ENCODE measurements around the gene MMP15.

MMP15 gene

DNA sequence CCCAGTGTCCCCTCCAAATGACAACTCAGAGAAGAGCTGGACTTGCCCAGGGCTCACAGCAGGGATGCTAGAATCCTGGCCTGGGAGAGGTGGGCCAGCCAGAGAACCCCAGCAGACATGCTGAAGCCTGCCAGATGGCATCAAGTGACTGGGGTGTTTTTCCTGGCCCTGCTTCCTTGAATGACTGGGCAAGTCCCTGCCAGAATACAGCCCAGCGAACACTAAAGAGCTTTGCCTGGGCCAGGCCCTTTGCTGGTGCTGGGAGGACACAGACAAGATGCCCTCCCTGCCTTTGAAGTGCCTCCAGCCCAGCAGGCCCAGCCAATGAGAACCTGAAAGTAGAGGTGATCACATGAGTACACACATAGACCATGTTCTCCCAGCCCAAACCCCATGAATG lies 36.6 kb upstream of the MMP15 start:
- no peak overlapping the region for H3K4me3 ChIP-seq (ENCODE audit: low read depth, low read length)
- no peak for DNase-seq (ENCODE audit: low read depth)
- in situ Hi-C loops (cut with HindIII; ENCODE audit: low sequenced_read_pairs), result loop anchor here (5.0 to 25.0 kb wide), 4 partner anchors 47 to 414 kb away; no protein-coding TSS in a partner anchor
- TF ChIP-seq, protein P1, sequence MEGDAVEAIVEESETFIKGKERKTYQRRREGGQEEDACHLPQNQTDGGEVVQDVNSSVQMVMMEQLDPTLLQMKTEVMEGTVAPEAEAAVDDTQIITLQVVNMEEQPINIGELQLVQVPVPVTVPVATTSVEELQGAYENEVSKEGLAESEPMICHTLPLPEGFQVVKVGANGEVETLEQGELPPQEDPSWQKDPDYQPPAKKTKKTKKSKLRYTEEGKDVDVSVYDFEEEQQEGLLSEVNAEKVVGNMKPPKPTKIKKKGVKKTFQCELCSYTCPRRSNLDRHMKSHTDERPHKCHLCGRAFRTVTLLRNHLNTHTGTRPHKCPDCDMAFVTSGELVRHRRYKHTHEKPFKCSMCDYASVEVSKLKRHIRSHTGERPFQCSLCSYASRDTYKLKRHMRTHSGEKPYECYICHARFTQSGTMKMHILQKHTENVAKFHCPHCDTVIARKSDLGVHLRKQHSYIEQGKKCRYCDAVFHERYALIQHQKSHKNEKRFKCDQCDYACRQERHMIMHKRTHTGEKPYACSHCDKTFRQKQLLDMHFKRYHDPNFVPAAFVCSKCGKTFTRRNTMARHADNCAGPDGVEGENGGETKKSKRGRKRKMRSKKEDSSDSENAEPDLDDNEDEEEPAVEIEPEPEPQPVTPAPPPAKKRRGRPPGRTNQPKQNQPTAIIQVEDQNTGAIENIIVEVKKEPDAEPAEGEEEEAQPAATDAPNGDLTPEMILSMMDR (IDR thresholded peaks at IDR 0.05; ENCODE audit: low read depth, low read length, missing control alignments), result no peak

DNA sequence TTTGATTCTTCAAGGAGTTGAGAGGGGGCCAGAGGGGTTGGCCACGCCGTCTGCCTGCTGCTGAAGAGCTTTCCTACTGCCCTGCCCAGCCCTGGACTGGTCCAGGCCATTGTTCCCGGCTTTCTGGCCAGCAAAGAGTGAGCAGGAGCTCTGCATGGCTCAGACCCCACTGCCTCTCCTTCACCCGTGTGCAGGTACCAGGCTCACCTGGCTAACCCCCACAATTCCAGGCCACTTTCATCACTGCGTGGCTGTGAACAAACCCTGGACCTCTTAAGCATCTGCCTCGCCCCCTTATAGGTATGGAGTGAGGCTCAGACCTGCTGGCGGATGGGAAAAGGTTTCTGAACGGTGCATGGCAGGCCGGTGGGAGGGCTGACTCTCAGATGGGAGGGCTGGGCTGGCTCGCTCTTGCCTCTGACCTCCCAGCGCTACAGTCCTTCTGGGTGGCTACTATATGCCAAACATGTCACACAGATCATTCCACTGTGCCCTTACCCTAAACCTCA lies 33.9 kb upstream of the MMP15 start:
- no peak overlapping the region for H3K4me3 ChIP-seq (ENCODE audit: low read depth, low read length)
- no peak for DNase-seq (ENCODE audit: low read depth)
- TF ChIP-seq, protein P1 (IDR thresholded peaks at IDR 0.05; ENCODE audit: low read depth, low read length, missing control alignments), result no peak
- in situ Hi-C loops (cut with HindIII; ENCODE audit: low sequenced_read_pairs), result loop anchor here (25.0 kb wide), 1 partner anchor 204 kb away; no protein-coding TSS in a partner anchor

DNA sequence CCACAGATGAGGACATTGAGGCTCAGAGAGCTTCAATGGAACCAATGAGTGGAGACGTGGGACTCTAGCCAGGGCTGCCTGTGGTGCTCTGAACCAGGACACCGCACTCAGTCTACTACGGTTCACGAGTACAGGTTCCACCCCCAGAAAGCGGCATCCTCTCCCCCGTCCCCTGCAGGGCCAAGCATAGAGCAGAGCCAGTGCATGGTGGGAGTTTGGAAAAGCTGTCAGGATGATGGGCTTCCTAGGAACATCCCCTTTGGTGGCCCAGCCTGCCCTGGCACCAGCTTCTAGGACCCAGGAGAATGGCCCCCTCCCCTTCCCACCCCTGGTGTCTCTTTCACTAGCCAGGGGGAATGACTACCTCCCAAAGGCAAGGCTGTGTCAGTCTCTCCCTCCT lies 33.5 kb upstream of the MMP15 start:
- in situ Hi-C loops (cut with HindIII; ENCODE audit: low sequenced_read_pairs), result loop anchor here (25.0 kb wide), 1 partner anchor 205 kb away; no protein-coding TSS in a partner anchor

DNA sequence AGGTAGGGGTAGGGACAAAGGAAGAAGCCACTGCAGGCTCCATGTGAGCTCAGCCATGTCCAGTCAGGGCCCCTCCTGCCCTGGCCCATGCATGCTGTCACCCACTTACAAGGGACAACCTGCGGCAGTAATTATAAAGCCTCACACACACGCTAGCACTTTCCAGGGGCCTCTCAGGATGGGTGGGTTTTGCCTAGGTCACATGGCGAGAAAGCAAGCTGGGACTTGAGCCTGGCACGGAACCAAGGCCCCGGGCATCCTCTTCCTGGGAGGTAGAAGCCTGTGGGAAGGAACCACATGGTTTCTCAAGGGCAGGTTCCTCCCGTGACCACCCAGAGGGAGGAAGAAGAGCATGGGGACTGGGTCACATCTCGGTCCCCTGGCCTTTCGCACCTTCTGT lies 32.1 kb upstream of the MMP15 start:
- H3K4me3 ChIP-seq (ENCODE audit: low read depth, low read length), result no peak overlapping the region
- no peak for DNase-seq (ENCODE audit: low read depth)
- in situ Hi-C loops (cut with HindIII; ENCODE audit: low sequenced_read_pairs), result loop anchor here (25.0 kb wide), 1 partner anchor 206 kb away; no protein-coding TSS in a partner anchor
- TF ChIP-seq, protein P1 (IDR thresholded peaks at IDR 0.05; ENCODE audit: low read depth, low read length, missing control alignments), result no peak

More for the DNA sequence above, 33.5 kb upstream of the MMP15 start:
- TF ChIP-seq, protein P1 (IDR thresholded peaks at IDR 0.05; ENCODE audit: low read depth, low read length, missing control alignments), result no peak
- no peak overlapping the region for H3K4me3 ChIP-seq (ENCODE audit: low read depth, low read length)
- DNase-seq (ENCODE audit: low read depth), result no peak

DNA sequence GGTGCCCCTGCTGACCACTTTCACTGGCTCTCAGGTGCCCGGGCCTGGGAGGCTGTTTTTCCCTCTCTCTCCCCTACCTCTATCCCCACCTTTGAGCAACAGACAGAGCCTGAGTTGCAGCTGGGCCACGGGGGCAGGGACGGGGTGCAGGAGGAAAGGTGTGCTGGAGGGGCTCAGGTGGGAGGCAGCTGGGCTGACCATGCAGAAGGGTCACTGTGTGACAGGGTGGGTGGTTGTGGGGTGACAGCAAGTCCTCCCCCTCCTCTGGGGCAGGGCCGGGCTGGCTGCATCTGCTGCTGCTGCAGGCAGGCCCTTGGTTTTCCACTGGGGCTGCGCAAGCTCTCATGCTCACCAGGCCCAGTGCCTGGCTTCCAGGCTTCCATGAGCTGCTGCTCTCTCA lies 31.7 kb upstream of the MMP15 start:
- no peak overlapping the region for H3K4me3 ChIP-seq (ENCODE audit: low read depth, low read length)
- TF ChIP-seq, protein P1 (IDR thresholded peaks at IDR 0.05; ENCODE audit: low read depth, low read length, missing control alignments), result no peak
- in situ Hi-C loops (cut with HindIII; ENCODE audit: low sequenced_read_pairs), result loop anchor here (25.0 kb wide), 1 partner anchor 207 kb away; no protein-coding TSS in a partner anchor
- no peak for DNase-seq (ENCODE audit: low read depth)

DNA sequence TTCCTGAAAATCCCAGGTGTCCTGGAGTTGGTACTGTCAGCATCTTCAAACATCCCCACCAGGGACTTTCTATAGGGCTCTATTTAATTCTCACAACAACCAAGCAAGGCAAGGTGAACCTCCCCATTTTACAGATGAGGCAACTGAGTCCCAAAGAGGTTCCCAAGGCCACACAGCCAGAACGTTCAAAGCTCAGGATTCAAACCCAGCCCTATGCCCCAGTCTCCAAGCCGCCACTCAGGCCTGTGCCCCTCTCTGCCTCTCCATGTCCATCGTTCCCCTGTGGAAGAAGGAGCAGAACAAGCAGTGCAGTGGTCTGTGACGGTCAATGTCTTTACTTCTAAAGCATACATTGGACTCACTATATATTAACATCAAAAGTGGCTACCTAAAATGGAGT lies 31.2 kb upstream of the MMP15 start:
- no peak overlapping the region for H3K4me3 ChIP-seq (ENCODE audit: low read depth, low read length)
- TF ChIP-seq, protein P1 (IDR thresholded peaks at IDR 0.05; ENCODE audit: low read depth, low read length, missing control alignments), result no peak
- DNase-seq (ENCODE audit: low read depth), result no peak
- in situ Hi-C loops (cut with HindIII; ENCODE audit: low sequenced_read_pairs), result loop anchor here (25.0 kb wide), 1 partner anchor 207 kb away; no protein-coding TSS in a partner anchor

Data from astrocyte of the cerebellum (primary cell).